Urothelium cell line (cell line): ENCODE measurements around the gene PTPRG.

Experiments used
- DNase-seq: peaks from one replicate; pipeline ENCODE4 v3.0.0; 2011; ENCODE audit warnings: low spot score, mixed read lengths
- FAIRE-seq: peaks from 2 replicates; lab custom pipeline; 2011; peaks lifted over from hg19 to GRCh38; lab: Jason Lieb, UNC

PTPRG gene

GRCh38 chr3:62237286-62237948 is 676.0 kb downstream of the PTPRG start:
- no peak for FAIRE-seq

GRCh38 chr3:62238003-62238402 is 676.6 kb downstream of the PTPRG start:
- DNase-seq (no peak), FAIRE-seq (no peak)

More at GRCh38 chr3:62237286-62237948, 676.0 kb downstream of the PTPRG start:
- DNase-seq = no peak

- DNase-seq = no peak
- FAIRE-seq = no peak
Observed at GRCh38 chr3:62238431-62238830, 677.1 kb downstream of the PTPRG start.

- no peak for FAIRE-seq
- no peak for DNase-seq
Observed at GRCh38 chr3:62241279-62241678, 679.9 kb downstream of the PTPRG start.

GRCh38 chr3:62242831-62243509 is 681.6 kb downstream of the PTPRG start:
- FAIRE-seq (no peak), DNase-seq (no peak)

GRCh38 chr3:62246094-62246493 is 684.7 kb downstream of the PTPRG start:
- DNase-seq = no peak
- FAIRE-seq = no peak

GRCh38 chr3:62246985-62247384 is 685.6 kb downstream of the PTPRG start:
- DNase-seq (no peak), FAIRE-seq (no peak)

- DNase-seq (no peak), FAIRE-seq (no peak)
Observed at GRCh38 chr3:62248734-62249483, 687.5 kb downstream of the PTPRG start.

GRCh38 chr3:62249484-62249776 is 688.1 kb downstream of the PTPRG start:
- FAIRE-seq = no peak
- DNase-seq = no peak

- no peak for FAIRE-seq
Observed at GRCh38 chr3:62249855-62250543, 688.6 kb downstream of the PTPRG start.

GRCh38 chr3:62252438-62253157 is 691.2 kb downstream of the PTPRG start:
- no peak for FAIRE-seq
- DNase-seq = no peak

More at GRCh38 chr3:62249855-62250543, 688.6 kb downstream of the PTPRG start:
- DNase-seq = no peak

- FAIRE-seq = no peak
- DNase-seq = no peak
Observed at GRCh38 chr3:62253971-62254370, 692.6 kb downstream of the PTPRG start.

- no peak for DNase-seq
- no peak for FAIRE-seq
Observed at GRCh38 chr3:62255758-62256157, 694.4 kb downstream of the PTPRG start.

GRCh38 chr3:62259924-62260323 is 698.6 kb downstream of the PTPRG start:
- FAIRE-seq (no peak), DNase-seq (no peak)

GRCh38 chr3:62260655-62261054 is 699.3 kb downstream of the PTPRG start:
- DNase-seq = no peak
- FAIRE-seq = no peak

- DNase-seq (no peak), FAIRE-seq (no peak)
Observed at GRCh38 chr3:62261121-62261520, 699.8 kb downstream of the PTPRG start.

GRCh38 chr3:62261736-62262135 is 700.4 kb downstream of the PTPRG start:
- FAIRE-seq (no peak), DNase-seq (no peak)

- FAIRE-seq (no peak), DNase-seq (no peak)
Observed at GRCh38 chr3:62265528-62265927, 704.2 kb downstream of the PTPRG start.

- FAIRE-seq = no peak
- DNase-seq = no peak
Observed at GRCh38 chr3:62266668-62267283, 705.4 kb downstream of the PTPRG start.

- FAIRE-seq (no peak), DNase-seq (no peak)
Observed at GRCh38 chr3:62276658-62277180, 715.3 kb downstream of the PTPRG start.
